Measurements from ENCODE around the gene LSP1.
A peak's percentile ranks its signal among the peaks of the same experiment; 100 is the strongest.

The LSP1 gene

DNA sequence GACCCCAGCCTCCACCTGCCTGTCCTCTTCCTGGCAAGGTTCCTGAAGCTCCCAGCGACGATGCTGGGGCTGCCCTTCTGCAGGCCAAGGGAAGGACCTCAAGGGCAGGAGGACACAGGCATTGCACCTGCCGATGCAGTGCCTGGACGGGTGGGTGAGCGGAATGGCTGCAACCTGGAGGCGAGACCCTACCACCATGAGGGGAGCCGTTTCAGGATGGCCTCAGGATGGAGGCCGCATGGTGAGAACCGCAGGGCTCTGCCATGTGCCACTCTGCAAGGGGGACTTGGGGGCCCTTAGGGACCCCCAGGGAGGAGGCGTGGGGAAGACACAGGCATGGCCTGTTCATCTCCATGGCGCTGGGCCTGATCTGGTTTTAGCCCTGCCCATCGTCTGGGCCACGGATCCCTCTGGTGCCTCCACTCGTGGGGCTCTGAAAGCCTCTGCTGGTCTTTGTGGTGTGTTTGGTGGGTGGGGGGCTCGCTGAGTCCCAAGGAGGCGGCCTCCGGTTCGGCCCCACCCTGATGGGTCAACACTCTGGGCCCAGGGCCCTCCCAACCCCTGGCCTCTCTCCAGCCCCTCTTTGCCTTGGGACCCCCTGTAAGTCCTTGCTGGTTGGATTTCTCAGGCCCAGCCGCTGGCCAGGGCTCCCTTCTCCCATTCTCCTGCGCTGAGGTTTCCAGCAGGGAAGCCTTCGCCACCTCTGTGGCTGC is 1.3 kb upstream of the LSP1 start:
- no peak for DNase-seq

DNA sequence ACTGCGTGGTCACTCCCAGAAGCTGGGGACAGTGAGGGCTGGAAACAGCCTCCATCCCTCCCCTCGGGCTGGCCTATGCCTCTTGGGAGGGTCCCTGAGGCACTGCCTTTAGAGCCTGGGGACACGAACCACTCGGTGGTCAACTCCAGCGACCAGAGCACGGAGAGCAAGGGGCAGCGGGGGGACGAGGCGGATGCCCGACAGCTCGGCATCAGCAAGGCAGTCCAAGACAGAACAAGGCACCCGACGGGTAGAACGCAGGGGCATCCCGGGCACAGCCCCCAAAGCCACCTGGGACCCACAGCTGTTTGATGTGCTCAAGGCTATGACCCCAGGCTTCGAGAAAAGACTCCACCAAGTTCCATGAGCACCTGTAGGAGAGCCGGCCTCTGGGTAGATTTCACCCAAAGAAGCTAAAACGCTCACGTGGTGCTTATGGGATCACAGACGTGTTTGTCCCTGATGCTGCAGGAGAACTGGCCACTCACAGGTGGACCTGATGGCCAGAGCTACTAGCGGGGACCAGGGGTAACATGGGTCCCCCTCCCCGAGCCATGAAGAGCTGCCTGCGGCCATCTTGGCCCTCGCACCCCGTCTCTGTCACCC is 510 bp upstream of the LSP1 start:
- DNase-seq = no peak

DNA sequence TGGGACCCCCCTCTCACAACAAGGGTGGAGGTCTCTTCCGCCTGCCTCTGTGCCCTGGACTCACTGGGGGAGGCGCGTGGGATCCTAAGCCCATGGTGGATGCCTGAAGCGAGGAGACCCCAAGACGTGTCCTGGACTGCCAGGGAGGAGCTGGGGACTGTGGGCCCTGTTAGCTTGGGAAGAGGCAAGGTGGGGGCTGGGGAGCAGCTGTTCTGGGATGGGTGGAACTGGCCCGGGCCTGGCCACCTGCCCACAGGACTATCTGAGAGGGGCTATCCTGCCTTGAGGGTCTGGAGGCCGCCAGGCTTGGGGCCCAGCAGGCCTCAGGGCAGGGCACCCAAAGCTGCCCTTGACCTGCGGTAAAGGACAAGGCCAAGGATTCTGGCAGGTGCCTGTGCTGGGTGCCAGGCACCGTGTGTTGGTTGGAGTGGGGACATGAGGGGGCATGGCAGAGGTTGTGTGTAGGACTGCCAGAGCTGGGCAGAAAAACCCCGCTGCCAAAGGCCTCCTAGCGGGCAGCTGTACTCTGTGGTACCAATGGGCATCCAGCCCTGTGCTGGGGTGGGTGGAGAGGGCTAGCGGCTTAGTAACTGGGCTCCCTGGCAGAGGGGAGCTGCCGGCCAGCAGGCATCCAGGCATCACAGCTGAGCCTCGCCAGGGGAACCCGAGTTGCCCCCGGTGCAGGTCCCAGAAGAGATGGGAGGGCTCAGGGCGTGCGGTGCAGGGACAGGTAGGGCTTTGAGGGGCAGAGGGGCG is 670 bp downstream of the LSP1 start:
- no peak for DNase-seq

DNA sequence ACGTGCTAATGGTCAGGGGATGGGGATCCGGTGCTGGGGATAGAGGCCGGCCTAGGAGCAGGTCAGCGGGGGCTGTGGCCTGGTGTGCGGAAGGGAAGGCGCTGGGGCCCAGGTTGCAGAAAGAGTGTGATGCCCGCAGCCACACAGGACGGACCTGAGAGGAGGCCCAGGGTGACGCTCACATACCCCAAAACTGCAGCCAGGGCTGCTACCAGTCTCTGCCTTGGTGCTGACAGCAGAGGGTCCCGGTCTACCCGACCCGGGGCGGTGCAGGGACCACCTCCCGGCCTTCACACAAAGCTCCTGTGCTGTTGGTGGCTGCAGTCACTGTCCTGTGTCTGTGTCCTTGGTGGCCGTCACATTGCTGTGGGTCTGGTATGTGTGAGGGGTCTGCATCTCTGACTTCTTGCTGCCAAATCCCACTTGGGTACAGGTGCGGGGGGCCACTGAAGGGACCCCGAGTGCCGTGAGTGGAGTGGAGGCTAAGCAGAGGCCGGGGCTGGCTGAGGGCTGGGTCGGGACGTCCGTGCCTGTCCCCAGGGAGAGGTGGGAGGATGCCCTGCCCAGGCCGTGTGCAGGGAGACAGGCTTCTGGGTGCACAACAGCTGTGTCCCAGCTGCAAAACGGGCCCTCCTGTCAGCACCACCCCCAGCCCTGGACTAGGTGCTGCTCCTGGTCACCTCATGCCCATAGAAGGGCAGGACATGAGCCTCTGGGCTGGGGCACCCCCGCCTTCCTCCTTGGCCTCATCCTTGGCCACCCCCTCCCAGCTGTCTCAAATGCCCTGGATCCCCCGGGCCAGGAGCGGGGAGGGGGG is 1.5 kb downstream of the LSP1 start:
- no peak for DNase-seq

DNA sequence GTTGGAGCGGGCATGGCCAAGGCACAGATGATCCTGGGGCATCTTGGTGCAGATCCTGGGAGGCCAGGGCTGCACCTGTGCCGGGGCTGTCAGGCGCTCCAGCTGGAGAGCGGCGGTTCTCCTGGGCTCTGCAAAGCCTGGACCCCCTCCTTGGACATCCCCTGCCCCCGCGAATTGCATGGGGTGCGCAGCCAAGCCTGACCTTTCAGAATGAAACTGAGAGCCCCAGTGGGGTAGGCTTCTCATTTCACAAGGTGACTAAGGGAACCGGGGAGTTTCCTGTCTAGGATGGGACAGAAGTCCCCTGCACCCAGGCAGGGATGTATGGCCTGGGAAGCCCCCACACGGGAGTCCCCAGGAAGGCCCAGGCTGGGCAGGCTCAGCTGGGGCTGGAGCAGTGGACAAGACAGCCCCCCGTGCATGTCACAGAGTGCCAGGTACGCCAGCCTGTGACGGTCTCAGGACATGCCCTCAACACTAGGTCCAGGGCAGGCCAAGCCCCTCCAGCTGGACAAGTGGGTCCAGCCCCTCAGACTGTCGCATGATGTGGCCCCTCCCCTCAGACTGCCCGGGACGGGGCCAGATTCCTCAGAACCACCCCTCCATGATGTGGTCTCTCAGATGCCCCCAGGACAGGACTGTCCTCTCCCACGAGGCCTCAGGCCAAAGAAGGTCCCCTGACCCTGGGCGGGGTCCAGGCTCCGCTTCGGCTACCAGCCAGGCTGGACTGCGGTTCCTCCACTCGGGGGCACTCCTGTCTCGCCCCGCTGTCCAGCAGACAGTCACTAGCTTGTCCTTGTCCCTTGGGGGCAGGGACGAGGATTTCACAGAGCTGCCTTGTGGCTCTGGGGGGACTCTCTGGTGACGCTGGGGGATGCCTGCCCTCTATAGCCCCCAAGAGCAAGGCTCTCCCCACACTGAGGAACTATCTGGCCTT is 2.3 kb downstream of the LSP1 start:
- DNase-seq = no peak

DNA sequence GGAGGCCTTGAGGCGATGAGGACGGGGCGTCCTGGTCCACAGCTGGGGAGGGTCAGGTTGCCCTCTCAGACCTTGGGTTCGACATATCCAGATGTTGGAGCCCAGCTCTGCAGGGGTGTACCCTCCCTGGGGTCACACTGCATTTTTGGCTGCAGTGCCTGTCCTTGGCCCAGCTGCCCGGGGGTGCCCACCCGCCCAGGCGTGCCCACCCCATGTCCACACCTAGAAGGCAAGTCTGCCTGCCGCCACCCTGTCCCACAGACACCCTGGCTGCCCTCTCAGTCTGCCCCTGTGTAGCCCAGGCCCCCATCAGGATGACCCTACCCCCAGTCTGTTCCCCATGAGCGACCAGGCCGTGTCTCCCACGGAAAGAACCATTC is 3.0 kb downstream of the LSP1 start:
- no peak for DNase-seq

DNA sequence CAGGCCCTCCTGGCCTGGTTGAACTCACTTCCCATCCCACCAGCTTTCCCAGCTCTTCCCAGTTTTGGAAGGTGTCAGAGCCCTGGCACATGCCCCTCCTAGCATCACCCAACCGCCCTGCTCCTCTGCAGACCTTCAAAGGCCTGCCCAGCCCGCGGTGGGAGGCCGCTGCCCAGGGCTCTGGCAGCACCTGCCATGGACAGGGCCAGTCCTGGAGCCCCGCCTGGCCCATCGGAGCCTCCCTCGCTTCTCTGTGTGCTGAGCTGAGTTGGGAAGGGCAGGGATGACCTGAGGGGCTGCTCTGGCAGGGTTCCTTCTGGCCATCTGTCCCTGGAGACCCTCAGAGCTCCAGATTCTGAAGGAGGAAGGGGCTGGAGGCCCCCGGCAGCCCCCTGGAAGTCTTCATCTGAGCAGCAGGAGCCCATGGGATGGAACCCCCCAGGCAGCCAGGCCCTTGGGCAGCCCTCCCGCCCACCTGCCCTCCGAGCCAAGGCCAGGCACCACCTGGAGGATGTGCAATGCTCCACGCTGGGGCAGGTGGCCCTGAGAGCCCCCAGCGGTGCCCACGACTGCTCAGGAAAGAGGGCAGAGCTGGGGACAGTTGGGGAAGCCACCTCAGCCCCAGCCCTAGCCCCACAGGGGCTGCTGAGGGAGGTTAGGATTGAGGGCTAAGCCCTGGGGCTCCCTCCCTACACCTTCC is 3.6 kb downstream of the LSP1 start:
- no peak for DNase-seq

DNA sequence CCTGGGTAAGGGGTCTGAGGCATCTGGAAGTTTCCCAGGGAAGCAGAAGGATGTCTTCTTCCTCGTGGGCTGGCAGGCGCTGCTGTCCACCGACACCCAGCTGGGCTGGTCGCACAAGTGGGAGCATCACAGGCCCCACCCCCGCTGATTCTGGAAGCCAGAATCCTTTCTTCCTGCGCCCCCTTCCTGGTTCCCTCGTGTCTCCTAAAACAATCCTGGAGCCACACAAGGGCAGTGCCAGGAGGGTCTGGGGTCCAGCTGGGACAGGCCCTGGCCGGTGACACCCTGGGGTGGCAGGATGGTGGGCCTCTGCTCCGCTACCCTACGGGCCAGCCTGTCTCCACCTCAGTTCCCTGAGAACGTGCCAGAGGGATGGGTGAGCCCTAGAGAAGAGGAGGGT is 4.2 kb downstream of the LSP1 start:
- no peak for DNase-seq

DNA sequence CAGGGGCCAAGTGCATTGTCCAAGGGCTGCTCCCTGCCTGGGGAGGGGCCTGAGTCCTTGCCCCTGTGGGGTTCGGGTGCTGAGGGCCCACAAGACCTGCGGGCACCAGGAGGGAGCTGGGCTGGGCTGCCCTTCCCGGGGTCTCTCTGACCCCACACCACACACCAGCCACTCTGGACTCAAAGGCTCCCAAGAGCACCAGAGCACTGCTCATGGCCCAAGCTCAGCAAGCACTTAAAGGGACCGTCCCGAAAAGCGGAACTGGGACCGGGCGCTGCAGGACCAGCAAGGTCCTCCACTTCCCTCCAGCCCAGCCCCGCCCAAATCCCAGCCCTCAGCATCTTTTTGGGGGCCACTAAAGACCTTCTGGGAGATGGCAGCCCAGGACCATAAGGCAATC is 5.3 kb downstream of the LSP1 start:
- DNase-seq = no peak

DNA sequence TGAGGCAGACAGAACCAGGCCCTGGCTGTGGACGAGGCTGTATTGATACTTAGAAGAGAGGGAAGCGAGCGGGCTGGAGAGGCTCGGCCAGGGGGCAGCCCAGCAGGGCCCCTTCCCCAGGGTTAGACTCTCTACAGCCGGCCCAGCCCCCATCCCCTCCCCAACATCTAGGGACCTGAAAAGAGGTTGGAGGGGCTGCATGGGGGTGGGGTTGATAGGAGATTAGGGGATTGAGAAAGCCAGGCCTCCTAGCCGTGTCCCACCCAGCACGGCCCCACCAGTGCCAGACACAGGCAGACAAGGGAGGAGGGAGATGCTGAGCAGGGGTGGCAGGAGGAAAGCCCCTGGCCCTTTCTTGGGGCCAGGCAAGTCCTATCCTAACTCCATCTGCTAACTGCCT is 5.7 kb downstream of the LSP1 start:
- no peak for DNase-seq

DNA sequence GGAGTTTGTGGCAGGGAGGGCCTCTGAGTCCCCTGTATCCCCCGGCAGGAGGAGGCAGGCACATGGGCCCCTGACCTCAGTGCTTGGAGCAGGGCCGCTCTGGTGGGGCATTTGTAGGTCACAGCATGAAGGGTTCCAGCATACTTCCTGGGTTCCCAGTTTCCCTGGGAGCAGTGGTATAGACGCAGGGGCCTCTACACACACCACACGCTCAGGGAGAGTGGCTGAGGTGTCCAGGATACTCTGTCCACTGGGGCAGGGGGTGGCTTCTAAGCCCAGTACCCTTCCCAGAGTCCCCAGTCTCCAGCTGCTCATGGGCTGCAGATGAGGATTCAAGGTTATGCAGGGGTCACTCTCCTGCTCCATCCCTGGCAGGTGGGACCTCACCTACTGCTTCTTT is 6.1 kb downstream of the LSP1 start:
- no peak for DNase-seq

DNA sequence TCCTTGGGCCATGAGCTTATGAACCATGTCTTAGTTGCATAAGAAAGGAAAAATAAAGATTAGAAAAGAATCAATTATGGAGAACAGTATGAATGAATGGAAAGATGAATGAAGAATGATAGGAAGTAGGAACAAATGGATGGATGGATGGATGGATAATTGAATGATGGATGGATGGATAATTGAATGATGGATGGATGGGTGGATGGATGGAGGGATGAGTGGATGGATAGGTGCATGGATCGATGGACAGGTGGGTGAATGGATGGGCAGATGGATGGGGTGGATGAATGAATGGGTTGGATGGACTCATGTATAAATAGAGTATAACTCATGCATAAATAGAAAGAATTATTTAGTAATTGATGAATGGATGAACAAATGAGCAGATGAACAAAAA is 7.2 kb downstream of the LSP1 start:
- no peak for DNase-seq

DNA sequence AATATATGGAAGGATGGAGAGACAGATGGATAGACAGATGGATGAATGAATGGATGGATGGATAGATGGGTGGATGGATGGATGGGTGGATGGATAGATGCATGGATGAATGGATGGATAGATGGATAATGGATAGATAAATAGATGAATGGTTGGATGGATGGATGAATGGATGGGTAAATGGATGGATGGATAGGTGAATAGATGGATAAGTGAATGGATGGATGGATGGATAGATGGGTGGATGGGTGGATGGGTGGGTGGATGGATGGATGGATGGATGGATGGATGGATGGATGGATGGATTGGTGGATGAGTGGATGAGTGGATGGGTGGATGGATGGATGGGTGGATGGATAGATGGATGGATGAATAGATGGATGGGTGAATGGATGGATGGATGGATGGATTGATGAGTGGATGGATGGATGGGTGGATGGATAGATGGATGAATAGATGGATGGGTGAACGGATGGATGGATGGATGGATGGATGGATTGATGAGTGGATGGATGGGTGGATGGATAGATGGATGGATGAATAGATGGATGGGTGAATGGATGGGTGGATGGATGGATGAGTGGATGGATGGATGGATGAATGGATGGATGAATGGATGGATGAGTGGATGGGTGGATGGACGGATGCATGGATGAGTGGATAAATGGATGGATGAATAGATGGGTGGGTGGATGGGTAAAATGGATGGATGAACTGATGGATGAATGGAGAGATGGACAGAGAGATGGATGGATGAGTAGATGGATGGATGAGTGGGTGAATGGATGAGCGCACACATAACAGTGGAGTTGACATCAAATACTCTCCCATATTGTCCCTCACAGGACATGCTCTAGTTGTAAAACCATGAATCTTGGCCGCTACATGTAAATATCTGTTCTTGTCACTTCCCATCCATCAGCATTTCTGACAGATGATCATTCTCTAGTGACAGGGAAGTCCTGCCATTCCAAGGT is 8.8 kb downstream of the LSP1 start:
- DNase-seq = no peak

DNA sequence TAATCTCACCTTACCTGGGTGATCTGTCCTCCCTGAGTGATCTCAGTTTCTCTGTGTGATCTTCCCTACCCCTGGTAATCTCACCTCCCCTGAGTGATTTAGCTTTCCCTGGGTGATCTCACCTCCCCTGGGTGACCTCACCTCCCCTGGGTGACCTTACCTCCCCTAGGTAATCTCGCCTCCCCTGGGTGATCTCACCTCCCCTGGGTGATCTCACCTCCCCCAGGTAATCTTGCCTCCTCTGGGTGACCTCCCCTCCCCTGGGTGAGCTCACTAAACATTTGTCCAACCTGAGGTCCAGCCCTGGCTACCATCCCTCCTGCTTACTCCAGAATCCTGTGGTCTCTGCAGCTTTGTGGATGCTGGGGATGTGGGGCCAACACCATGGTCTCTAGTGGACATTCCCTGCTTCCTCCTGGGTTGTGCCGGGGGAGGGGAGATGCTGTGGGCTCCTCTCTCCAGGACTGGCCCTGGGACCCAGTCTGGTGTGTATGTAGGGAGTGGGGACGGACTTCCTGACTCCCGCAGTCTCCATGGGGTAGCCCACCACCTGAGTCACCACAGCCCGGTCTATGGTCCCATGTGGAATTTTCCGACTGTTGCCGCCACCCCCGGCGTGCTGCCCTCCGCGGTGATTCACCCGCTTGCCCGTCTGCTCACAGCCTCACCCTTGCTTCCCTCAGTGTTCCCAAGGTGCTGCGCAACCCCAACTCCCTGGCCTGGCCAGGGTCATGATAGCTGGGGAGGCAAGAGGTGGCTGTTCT is 9.9 kb downstream of the LSP1 start:
- DNase-seq = no peak

DNA sequence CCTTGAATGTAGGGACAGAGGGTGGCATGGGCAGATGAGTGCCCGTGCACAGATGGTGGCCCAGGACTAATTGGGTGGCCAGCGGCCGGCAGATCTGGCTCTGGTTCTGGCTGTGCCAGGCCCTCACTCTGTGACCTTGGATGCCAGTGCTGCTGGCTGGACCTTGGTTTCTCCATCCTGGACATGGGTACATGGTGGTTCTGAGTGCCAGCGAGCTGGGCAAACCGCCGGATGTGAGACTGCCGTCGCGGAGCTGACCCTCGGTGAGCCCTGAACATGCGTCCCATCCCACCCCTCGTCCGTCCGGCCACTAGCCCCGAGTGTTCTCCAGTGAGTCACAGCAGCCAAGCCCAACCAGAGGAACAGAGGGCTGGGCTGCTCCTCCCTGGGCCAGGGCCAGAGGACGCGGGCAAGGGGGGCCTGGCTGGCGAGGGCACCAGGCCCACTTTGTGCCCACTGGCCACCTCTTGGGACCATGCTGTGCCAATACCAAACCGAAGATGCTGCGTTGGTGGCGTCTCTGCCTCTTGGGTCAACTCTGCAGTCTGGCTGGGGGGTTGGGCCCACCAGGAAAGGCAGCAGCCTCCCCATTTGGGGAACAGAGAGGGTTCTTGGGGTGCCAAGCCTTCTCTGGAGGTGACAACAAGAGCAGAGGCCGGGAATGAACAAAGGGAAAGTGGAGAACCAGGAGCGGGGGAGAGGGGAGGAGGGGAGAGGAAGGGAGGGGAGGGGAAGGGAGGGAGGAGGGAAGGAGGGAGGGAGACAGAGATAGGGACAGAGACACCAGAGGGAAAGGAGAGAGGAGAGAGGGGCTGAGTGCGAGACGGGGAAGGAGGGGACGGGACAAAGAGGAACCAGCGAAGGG is 10.7 kb downstream of the LSP1 start:
- DNase-seq = peak; percentile 45

DNA sequence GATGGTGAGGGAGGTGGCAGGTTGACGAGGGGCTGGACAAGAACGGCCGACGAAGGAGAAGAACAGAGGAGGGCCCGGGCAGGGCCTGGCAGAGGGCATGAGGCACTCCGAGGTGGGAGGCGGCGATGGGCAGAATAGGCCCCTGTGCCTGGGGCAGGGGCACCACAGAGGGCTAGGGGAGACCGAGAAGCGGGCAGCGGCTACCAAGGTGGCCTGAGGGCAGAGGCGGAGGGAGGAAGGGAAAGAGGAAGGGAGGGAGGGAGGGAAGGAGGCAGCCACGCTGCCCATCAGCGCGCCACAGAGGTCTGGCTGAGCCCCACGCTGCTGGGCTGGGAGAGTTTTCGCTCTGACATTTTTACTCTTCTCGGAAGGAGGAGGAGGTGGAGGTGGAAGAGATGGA is 11.3 kb downstream of the LSP1 start:
- no peak for DNase-seq

DNA sequence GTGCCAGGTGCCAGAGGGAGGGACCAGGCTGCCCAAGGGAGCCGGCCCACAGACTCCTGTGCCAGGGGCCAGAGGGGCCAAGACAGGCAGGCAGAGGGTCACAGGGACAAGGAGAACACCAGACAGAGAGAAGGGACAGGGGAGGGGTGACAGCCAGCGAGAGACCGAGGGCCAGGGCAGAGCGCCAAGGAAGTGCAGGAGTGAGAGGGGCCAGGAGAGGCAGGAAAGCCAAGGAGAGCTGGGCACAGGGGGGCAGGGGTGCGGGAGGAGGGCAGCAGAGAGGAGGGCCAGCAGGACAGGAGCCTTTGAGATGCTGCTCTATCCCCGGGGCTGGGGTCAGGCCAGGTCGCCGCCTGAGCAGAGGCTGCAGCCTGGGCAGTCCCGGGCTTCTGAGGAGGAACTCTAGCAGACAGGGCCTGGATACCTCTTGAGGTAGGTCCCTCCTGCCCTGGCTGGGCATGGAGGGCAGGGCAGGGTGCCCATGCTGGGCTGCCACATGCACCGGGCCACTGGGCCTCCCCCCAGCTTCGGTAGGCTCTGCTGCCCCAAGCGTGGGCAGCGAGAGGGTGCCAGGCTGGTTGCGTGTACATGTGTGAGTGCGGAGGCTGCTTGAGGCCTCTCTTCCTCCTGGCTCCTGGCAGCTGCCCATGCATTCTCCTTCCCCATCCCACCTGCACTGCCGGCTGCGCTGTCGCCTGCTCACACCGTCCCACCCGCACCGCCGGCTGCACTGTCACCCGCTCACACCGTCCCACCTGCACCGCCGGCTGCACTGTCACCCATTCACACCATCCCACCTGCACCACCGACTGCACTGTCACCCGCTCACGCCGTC is 12.2 kb downstream of the LSP1 start:
- no peak for DNase-seq

DNA sequence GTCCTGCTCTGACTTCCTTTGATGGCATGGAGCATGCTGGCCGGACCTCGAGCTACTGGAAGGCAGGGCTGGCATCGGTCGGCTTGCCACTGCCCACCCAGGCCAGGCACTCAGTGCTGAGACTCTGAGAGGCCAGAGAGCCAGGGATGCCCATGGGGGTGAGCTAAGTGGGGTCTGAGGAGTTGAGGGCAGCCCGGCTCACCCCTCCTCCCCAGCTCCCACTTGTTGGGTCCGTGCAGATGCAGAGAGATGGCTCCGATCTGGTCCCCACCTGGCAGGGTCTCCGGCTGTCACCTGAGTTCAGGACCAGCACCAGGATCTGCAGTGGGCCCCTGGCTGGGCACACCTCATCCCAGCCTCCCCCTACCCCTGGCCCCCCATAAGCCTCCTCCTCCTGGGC is 13.3 kb downstream of the LSP1 start:
- DNase-seq = no peak

Measured in NCI-H345 (cell line).